Psoas muscle (tissue), 8 donors: ENCODE results near the gene MST1. TPM values are rescaled to one million over a fixed set of nuclear protein-coding genes. Genes with fewer than 3 reads are reported as not detected.
"Not testable (repeated sequence)": the region's sequence is repeated elsewhere in the genome, so short reads cannot be mapped to it uniquely, and the experiment has no call there.

Experiments used
- ATAC-seq, 4 donors: fragments of 200-7000 bp; cut with Tn5 transposase; one replicate each; pipeline ENCODE4 v1.9.1; 2020; ENCODE audit warnings: moderate library complexity in 3 of 4, mild to moderate bottlenecking in 2 of 4
- DNase-seq, 2 donors: peaks; one replicate each; pipeline ENCODE4 v3.0.0-alpha.2; 2020
- H3K27ac ChIP-seq: fragments of 200-600 bp; one replicate; pipeline ENCODE4 v1.8.0; 2022
- H3K27me3 ChIP-seq, 3 donors: fragments of 200-600 bp in 1 of 3; one replicate each; pipeline versions ENCODE4 v1.6.1 to v1.8.0; 2013 to 2022; ENCODE audit warnings: low read length in 2 of 3, mild to moderate bottlenecking in 2 of 3, moderate library complexity in 1 of 3; ENCODE audit not compliant: insufficient read depth in 3 of 3
- H3K36me3 ChIP-seq, 2 donors: fragments of 200-600 bp in 1 of 2; one replicate each; pipeline versions ENCODE4 v1.6.1 to v1.8.0; 2013 to 2022; ENCODE audit warnings: low read depth in 1 of 2, mild to moderate bottlenecking in 1 of 2, moderate library complexity in 1 of 2; ENCODE audit not compliant: insufficient read depth in 1 of 2
- H3K4me1 ChIP-seq: fragments of 200-600 bp; one replicate; pipeline ENCODE4 v1.8.0; 2022
- H3K4me3 ChIP-seq: fragments of 200-600 bp; one replicate; pipeline ENCODE4 v1.8.0; 2022; ENCODE audit warnings: mild to moderate bottlenecking
- H3K9me3 ChIP-seq: fragments of 200-600 bp; one replicate; pipeline ENCODE4 v1.8.0; 2022
- CTCF ChIP-seq: fragments of 200-600 bp; IDR thresholded peaks from one replicate; pipeline ENCODE4 v1.8.0; 2022; ENCODE audit warnings: antibody characterized with exemption
- WGBS, 3 donors: extraction: QIAGEN DNeasy Blood & Tissue Kit; methylation state at CpG; one replicate each; pipeline versions ENCODE4 v1.1.6 to v1.1.7; 2013; 5-methylcytosine and 5-hydroxymethylcytosine counted together
- intact Hi-C, 2 donors: fragments of 100-400 bp; cut with DNase I; formaldehyde crosslinking; loops; one replicate each; pipeline versions ENCODE4 v1.11.0 to v1.14.2; 2022
- polyA plus RNA-seq, 3 donors: library from polyadenylated mRNA; stranded (reverse); fragments of 200-250 nt; gene quantifications; one replicate each; pipeline ENCODE4 v1.2.3, GENCODE V29; 2013
- total RNA-seq, 4 donors: library from RNA; stranded (reverse); fragmentation: NEBNext Ultra II Directional in 2 of 4; extraction: Animal tissue kit (Norgen Biotek cat#: 25700) in 2 of 4; gene quantifications; one replicate each; pipeline versions ENCODE4 v1.2.1 to v1.2.4, GENCODE V29; 2021 to 2023
- donor health status: healthy with polysubstance abuse.
- donor health status: DM: no; HTN: no; CAD: no; lungs with moderate emphysema.
- donor health status: Bipolar disorder and iron deficiency.
- donor health status: healthy.
- donor health status: DM: yes; HTN: yes; CAD: no.
- donor health status: DM: no; HTN: no; CAD: no.
- donor health status: DM: no; HTN: no; CAD: no.
- donor health status: DM: yes; HTN: yes; CAD: no.

MST1 gene
- total and polyA plus RNA-seq, 7 donors = 1.4 to 7.0 (median 3.2) TPM

DNA sequence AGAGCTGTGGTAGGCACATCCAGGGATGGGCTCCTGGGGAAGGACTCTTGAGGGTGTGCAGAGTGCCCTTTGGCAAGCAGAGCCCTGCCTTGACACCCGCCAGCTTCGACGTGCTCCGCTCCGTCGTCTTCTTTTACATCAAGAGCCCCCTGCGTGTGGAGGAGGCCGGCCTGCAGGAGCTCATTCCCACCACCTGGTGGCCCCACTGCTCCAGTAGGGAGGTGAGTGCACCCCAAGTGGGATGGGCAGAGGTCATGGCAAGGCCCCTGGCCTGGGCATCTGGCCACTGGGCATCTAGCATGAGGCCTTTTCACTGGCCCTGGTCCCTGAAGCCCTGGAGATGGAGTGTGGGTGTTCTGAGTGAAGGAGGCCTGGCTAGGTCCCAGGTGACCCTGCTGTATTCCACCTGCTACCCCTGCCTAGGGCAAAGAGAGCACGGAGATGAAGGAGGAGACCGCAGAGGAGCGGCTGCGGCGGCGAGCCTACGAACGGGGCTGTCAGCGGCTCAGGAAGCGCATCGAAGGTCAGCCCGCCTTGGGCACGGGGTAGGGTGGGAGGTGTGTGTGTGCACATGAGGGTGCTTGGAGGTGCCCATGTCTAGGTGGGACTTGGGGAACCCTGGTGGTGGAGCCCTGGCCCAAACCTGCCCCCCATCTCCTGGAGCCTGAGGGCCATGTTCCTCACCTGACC, 12.3 kb upstream of the MST1 start:
- DNase-seq (no peak), ATAC-seq (peak in 2 of 4 donors; percentile 40 to 45)
- 69 to 81% (median 69%) methylated on average over 20 to 21 of the region's 21 CpGs for WGBS, 3 donors
- H3K36me3 ChIP-seq = peaks cover 0 to 97% of the 10 kb centered on the region in 2 donors
- no peak overlapping the region for H3K27ac ChIP-seq
- no peak overlapping the region for H3K4me3 ChIP-seq
- no peaks in the 10 kb centered on the region for H3K4me1 ChIP-seq
- no peaks in the 10 kb centered on the region for H3K27me3 ChIP-seq
- intact Hi-C loops = loop anchor here in 1 of 2 donors (5.0 kb wide), 1 partner anchor 206 kb away; no protein-coding TSS in a partner anchor
- peak; percentile 33 for TF ChIP-seq CTCF
- H3K9me3 ChIP-seq = no peaks in the 10 kb centered on the region

- ATAC-seq = no peak
- WGBS, 3 donors = 66 to 79% (median 70%) methylated on average over 13 of the region's 13 CpGs
- Histone ChIP-seq H3K9me3 (no peaks in the 10 kb centered on the region), H3K27ac (no peak overlapping the region), H3K36me3 (peaks cover 0 to 87% of the 10 kb centered on the region in 2 donors), H3K4me3 (no peak overlapping the region), H3K27me3 (no peaks in the 10 kb centered on the region), H3K4me1 (no peaks in the 10 kb centered on the region)
- no peak for TF ChIP-seq CTCF
- DNase-seq = no peak
- intact Hi-C loops = loop anchor here in 1 of 2 donors (5.0 kb wide), 1 partner anchor 207 kb away; no protein-coding TSS in a partner anchor
Measured at GRCh38 chr3:49700453-49701128, 11.3 kb upstream of the MST1 start.

DNA sequence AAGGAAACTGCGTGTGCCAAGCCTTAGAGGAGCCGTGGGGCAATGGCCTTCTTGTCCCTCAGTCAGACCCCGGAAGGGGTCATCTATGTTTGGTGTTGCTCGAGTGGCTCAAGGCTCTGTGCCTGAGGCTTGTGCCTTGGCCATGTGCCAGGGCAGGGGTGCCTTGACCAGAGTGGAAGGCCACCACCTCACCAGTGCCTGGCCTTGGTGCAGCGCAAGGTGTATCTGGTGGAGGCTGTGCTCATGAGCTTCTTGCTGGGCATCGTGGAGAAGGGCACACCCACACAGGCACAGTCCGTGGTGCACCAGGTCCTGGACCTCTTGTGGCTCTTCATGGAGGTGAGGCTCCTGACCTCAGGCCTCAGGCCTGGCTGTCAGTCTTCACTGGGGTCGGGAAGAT, 10.7 kb upstream of the MST1 start:
- TF ChIP-seq CTCF = no peak
- DNase-seq (no peak), ATAC-seq (no peak)
- Histone ChIP-seq H3K4me1 (peaks cover 6% of the 10 kb centered on the region), H3K4me3 (no peak overlapping the region), H3K9me3 (no peaks in the 10 kb centered on the region), H3K36me3 (peaks cover 0 to 82% of the 10 kb centered on the region in 2 donors), H3K27ac (peak overlapping the region; percentile 30), H3K27me3 (no peaks in the 10 kb centered on the region)
- intact Hi-C loops = loop anchor here in 1 of 2 donors (5.0 kb wide), 1 partner anchor 207 kb away; no protein-coding TSS in a partner anchor
- WGBS, 3 donors = 50 to 67% (median 51%) methylated on average over 8 of the region's 8 CpGs

- no peak for DNase-seq
- 72 to 87% (median 77%) methylated on average over 11 to 16 of the region's 16 CpGs for WGBS, 3 donors
Measured at GRCh38 chr3:49699281-49699979, 10.2 kb upstream of the MST1 start.

DNA sequence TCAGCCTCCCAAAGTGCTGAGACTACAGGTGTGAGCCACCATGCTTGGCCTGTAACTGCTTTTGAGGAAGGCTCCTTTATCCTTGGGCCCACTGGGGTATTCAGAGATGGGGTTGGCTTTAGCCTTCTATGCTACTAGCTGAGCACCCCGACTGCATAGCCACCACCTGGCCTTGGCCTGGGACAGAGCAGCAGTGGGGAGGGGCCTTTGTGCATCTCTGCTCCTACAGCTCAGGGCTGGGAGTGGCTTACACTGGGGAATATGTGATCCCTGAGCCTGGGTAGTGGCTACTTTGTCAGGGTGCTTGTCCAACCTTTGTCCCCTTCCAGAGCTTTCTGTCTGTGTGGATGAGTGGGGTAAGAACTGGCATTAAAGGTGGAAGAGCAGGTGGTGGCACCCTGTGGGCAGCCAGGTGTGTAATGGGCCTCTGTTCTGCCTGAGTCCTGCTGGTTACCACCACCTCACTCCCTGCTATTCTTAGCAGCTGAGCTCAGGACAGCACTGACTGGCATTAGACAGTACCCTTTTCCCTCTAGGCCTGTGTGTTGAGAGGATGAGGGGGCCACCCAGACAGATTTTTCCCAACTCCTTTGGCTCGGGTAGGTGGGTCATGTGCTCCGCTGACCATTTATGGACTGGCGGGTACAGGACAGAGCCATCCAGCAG, 6.2 kb upstream of the MST1 start:
- 19 to 67% (median 33%) methylated on average over 3 to 4 of the region's 4 CpGs for WGBS, 3 donors
- intact Hi-C loops, H3K4me3 ChIP-seq, H3K27me3 ChIP-seq, H3K9me3 ChIP-seq: not testable (repeated sequence)
- H3K36me3 ChIP-seq = peaks cover 0 to 43% of the 10 kb centered on the region in 2 donors
- H3K4me1 ChIP-seq = peaks cover 45% of the 10 kb centered on the region
- ATAC-seq (peak; percentile 83 to 87 (median 85)), DNase-seq (peak in 1 of 2 donors; percentile 67)
- H3K27ac ChIP-seq = peak overlapping the region; percentile 94

More at GRCh38 chr3:49699281-49699979, 10.2 kb upstream of the MST1 start:
- peak overlapping the region; percentile 30 for H3K27ac ChIP-seq
- H3K27me3 ChIP-seq = no peaks in the 10 kb centered on the region
- intact Hi-C loops = no loop called here
- peaks cover 0 to 76% of the 10 kb centered on the region in 2 donors for H3K36me3 ChIP-seq
- TF ChIP-seq CTCF = no peak
- H3K4me3 ChIP-seq = no peak overlapping the region
- H3K4me1 ChIP-seq = peaks cover 8% of the 10 kb centered on the region
- no peak for ATAC-seq
- no peaks in the 10 kb centered on the region for H3K9me3 ChIP-seq
